ENCODE measurements around the gene PACSIN2. TPM values are rescaled to one million over a fixed set of nuclear protein-coding genes. Genes with fewer than 3 reads are reported as not detected.
A peak's percentile ranks its signal among the peaks of the same experiment; 100 is the strongest.

The PACSIN2 gene
- total and polyA plus RNA-seq, 2 of the 13 experiments (the other 11 are each of a cell fraction or from before 2014, with no cell fraction given), result 54.1 to 68.8 TPM

DNA sequence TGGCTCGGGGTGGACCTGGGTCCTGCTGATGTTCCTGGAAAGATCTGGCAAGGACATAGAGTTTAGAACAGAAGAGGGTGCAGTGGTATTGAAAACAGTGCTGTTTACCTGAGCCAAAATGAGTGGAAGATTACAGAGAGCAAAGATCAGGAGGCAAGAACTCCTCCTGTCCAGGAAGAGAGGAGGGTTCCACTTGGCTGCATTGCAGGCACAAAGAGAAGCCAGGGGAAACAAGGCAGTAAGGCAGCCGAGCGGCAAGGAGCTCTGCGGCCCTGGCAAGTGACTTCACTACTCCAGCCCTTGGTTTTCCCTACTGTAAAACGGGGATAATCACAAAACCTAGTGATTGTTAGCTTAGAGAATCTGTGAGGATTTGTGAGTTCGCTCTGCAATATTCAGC lies 3.7 kb upstream of the PACSIN2 start (continued):
- TF ChIP-seq TAF1 (CRISPR knock-in tag; IDR thresholded peaks at IDR 0.05) (peak; percentile 55; the same call in 1 of the 2 replicates), TAF15 (IDR thresholded peaks at IDR 0.05; ENCODE audit: low read depth, low read length, poor library complexity, severe bottlenecking) (no peak), MTA3 (CRISPR knock-in tag; IDR thresholded peaks at IDR 0.05) (no peak), NFRKB (IDR thresholded peaks at IDR 0.05) (no peak), ZNF564 (CRISPR knock-in tag; IDR thresholded peaks at IDR 0.05) (no peak), HNRNPL (IDR thresholded peaks at IDR 0.05; ENCODE audit: low read depth, low read length) (no peak), ZNF7 (CRISPR knock-in tag; IDR thresholded peaks at IDR 0.05) (no peak), ZFX (CRISPR knock-in tag; IDR thresholded peaks at IDR 0.05; ENCODE audit: low read depth) (peak; percentile 66), MED1 (CRISPR knock-in tag; IDR thresholded peaks at IDR 0.05) (peak; percentile 89), ZNF180 (CRISPR knock-in tag; IDR thresholded peaks at IDR 0.05; ENCODE audit: borderline replicate concordance, low read depth) (no peak), HHEX (CRISPR knock-in tag; IDR thresholded peaks at IDR 0.05) (no peak), REXO4 (CRISPR knock-in tag; IDR thresholded peaks at IDR 0.05; ENCODE audit: borderline replicate concordance) (no peak), ZNF543 (CRISPR knock-in tag; IDR thresholded peaks at IDR 0.05) (peak; percentile 99), ZNF235 (CRISPR knock-in tag; IDR thresholded peaks at IDR 0.05; ENCODE audit: borderline replicate concordance) (no peak), NFIB (CRISPR knock-in tag; IDR thresholded peaks at IDR 0.05; ENCODE audit: borderline replicate concordance) (no peak)
- TF ChIP-seq, protein P1, sequence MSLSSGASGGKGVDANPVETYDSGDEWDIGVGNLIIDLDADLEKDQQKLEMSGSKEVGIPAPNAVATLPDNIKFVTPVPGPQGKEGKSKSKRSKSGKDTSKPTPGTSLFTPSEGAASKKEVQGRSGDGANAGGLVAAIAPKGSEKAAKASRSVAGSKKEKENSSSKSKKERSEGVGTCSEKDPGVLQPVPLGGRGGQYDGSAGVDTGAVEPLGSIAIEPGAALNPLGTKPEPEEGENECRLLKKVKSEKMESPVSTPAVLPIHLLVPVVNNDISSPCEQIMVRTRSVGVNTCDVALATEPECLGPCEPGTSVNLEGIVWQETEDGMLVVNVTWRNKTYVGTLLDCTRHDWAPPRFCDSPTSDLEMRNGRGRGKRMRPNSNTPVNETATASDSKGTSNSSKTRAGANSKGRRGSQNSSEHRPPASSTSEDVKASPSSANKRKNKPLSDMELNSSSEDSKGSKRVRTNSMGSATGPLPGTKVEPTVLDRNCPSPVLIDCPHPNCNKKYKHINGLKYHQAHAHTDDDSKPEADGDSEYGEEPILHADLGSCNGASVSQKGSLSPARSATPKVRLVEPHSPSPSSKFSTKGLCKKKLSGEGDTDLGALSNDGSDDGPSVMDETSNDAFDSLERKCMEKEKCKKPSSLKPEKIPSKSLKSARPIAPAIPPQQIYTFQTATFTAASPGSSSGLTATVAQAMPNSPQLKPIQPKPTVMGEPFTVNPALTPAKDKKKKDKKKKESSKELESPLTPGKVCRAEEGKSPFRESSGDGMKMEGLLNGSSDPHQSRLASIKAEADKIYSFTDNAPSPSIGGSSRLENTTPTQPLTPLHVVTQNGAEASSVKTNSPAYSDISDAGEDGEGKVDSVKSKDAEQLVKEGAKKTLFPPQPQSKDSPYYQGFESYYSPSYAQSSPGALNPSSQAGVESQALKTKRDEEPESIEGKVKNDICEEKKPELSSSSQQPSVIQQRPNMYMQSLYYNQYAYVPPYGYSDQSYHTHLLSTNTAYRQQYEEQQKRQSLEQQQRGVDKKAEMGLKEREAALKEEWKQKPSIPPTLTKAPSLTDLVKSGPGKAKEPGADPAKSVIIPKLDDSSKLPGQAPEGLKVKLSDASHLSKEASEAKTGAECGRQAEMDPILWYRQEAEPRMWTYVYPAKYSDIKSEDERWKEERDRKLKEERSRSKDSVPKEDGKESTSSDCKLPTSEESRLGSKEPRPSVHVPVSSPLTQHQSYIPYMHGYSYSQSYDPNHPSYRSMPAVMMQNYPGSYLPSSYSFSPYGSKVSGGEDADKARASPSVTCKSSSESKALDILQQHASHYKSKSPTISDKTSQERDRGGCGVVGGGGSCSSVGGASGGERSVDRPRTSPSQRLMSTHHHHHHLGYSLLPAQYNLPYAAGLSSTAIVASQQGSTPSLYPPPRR (CRISPR knock-in tag; IDR thresholded peaks at IDR 0.05; ENCODE audit: borderline replicate concordance), result 0 out of 2 replicates have a peak, but pooled peaks have one; percentile 48
- TF ChIP-seq, protein P2, sequence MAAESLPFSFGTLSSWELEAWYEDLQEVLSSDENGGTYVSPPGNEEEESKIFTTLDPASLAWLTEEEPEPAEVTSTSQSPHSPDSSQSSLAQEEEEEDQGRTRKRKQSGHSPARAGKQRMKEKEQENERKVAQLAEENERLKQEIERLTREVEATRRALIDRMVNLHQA (CRISPR knock-in tag; IDR thresholded peaks at IDR 0.05), result no peak
- TF ChIP-seq, protein P3, sequence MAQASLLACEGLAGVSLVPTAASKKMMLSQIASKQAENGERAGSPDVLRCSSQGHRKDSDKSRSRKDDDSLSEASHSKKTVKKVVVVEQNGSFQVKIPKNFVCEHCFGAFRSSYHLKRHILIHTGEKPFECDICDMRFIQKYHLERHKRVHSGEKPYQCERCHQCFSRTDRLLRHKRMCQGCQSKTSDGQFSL (CRISPR knock-in tag; IDR thresholded peaks at IDR 0.05), result no peak
- TF ChIP-seq, protein P4, sequence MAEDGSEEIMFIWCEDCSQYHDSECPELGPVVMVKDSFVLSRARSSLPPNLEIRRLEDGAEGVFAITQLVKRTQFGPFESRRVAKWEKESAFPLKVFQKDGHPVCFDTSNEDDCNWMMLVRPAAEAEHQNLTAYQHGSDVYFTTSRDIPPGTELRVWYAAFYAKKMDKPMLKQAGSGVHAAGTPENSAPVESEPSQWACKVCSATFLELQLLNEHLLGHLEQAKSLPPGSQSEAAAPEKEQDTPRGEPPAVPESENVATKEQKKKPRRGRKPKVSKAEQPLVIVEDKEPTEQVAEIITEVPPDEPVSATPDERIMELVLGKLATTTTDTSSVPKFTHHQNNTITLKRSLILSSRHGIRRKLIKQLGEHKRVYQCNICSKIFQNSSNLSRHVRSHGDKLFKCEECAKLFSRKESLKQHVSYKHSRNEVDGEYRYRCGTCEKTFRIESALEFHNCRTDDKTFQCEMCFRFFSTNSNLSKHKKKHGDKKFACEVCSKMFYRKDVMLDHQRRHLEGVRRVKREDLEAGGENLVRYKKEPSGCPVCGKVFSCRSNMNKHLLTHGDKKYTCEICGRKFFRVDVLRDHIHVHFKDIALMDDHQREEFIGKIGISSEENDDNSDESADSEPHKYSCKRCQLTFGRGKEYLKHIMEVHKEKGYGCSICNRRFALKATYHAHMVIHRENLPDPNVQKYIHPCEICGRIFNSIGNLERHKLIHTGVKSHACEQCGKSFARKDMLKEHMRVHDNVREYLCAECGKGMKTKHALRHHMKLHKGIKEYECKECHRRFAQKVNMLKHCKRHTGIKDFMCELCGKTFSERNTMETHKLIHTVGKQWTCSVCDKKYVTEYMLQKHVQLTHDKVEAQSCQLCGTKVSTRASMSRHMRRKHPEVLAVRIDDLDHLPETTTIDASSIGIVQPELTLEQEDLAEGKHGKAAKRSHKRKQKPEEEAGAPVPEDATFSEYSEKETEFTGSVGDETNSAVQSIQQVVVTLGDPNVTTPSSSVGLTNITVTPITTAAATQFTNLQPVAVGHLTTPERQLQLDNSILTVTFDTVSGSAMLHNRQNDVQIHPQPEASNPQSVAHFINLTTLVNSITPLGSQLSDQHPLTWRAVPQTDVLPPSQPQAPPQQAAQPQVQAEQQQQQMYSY (CRISPR knock-in tag; IDR thresholded peaks at IDR 0.05), result peak; percentile 34; the same call in 1 of the 2 replicates
